GM13977 (cell line): ENCODE results near the gene ATP8B3.

Experiments used
- DNase-seq: peaks from one replicate; pipeline ENCODE4 v3.0.0; 2012; ENCODE audit warnings: low spot score
- in situ Hi-C: fragments of 300-500 bp; cut with MboI; formaldehyde crosslinking; loops from one replicate; pipeline ENCODE4 v1.12.0; 2022; ENCODE audit warnings: low sequenced_read_pairs, low pct_unique_long_range_greater_than_20kb, mixed read lengths, inconsistent platforms; ENCODE audit not compliant: unreplicated experiment
- TF ChIP-seq, protein P1 (sequence below): IDR thresholded peaks from 2 replicates; pipeline ENCODE4 v1.5.1; 2012; ENCODE audit warnings: mild to moderate bottlenecking, control low read depth; ENCODE audit not compliant: insufficient read depth; ENCODE audit errors: extremely low read depth, missing control alignments

Gene ATP8B3

DNA sequence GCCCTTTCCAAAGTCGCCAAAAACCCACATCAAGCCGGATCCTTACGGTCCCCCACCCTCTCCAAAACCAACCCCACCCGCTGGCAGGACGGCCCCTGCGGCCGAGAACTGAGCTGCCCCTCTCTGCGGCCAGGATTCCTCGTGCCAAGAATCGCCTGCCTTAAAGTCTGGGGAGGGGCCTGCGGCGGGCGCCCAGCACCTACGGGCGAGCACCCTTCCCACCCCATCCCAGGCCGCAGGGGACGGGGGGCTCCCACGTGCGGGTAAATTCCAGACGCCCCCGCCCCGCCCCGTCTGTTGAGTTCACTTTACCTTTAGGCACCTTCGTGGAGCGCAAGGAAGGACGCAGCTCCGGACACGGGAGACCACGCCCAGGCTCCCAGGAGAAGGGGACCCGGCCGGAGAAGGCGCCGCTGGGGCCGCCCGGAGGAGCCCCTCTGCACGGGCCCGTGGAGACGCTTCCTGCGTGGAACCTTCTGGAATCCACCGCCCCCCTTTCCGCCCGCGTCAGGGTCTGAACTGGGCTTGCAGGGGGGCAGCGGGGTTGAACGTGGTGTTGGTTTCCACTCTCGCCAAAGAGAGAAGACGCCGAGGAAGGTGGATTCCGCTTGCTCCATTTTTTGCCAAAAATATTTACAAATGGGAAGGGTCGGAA is 36.0 kb downstream of the ATP8B3 start:
- in situ Hi-C loops = loop anchor here (10.0 kb wide), 1 partner anchor 231 kb away; no protein-coding TSS in a partner anchor
- TF ChIP-seq, protein P1, sequence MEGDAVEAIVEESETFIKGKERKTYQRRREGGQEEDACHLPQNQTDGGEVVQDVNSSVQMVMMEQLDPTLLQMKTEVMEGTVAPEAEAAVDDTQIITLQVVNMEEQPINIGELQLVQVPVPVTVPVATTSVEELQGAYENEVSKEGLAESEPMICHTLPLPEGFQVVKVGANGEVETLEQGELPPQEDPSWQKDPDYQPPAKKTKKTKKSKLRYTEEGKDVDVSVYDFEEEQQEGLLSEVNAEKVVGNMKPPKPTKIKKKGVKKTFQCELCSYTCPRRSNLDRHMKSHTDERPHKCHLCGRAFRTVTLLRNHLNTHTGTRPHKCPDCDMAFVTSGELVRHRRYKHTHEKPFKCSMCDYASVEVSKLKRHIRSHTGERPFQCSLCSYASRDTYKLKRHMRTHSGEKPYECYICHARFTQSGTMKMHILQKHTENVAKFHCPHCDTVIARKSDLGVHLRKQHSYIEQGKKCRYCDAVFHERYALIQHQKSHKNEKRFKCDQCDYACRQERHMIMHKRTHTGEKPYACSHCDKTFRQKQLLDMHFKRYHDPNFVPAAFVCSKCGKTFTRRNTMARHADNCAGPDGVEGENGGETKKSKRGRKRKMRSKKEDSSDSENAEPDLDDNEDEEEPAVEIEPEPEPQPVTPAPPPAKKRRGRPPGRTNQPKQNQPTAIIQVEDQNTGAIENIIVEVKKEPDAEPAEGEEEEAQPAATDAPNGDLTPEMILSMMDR = no peak

DNA sequence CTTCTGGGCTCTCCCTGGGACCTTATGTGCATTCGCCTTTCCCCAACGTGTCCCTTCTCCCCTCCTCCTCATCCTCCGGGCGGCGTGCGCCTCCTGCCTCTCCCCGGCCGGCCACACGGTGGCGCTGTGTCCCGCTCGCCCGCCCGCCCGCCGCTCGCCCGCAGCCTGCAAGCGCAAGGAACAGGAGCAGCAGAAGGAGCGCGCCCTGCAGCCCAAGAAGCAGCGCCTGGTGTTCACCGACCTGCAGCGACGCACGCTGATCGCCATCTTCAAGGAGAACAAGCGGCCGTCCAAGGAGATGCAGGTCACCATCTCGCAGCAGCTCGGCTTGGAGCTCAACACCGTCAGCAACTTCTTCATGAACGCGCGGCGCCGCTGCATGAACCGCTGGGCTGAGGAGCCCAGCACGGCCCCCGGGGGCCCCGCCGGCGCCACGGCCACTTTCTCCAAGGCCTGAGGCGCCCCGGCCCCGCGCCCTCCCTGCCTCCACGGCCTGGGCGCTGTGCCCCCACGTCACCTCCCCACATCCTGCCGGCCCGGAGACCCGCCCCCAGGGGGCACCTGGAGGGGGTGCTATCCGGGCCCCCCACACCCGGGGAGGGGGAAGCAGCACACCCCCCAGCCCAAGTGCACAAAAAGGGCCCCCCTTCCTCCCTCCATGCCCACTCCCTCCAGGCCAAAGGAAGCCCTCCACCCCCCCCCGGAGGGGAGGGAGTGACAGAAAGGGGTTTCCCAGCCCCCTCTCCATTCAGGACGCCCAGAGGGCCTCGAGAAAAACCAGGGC is 36.9 kb downstream of the ATP8B3 start:
- DNase-seq = peak; percentile 43
- TF ChIP-seq, protein P1 = peak; percentile 45
- in situ Hi-C loops = loop anchor here (10.0 kb wide), 1 partner anchor 230 kb away; no protein-coding TSS in a partner anchor

More for the DNA sequence above, 36.0 kb downstream of the ATP8B3 start:
- DNase-seq = no peak

DNA sequence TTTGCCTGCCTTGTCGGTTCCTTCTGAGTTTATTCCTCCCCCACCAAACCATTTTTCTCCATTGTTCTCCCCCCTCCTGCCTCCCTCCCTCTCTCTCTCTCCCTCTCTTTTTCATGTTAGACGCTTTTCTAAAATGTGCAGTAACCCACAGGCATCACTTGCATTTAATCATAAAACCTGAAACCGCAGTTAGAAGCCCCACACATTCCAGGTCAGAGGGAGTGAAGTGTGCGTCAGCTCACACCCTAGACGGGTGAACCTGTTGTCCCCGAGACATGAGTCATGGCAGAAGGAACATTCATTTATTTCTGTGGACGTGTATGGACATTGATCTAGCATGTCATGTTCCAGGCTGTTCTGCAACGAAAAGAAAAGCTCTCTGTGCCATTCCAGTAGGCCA is 38.9 kb downstream of the ATP8B3 start:
- TF ChIP-seq, protein P1 = no peak
- in situ Hi-C loops = loop anchor here (10.0 kb wide), 1 partner anchor 228 kb away; no protein-coding TSS in a partner anchor
- DNase-seq = no peak

DNA sequence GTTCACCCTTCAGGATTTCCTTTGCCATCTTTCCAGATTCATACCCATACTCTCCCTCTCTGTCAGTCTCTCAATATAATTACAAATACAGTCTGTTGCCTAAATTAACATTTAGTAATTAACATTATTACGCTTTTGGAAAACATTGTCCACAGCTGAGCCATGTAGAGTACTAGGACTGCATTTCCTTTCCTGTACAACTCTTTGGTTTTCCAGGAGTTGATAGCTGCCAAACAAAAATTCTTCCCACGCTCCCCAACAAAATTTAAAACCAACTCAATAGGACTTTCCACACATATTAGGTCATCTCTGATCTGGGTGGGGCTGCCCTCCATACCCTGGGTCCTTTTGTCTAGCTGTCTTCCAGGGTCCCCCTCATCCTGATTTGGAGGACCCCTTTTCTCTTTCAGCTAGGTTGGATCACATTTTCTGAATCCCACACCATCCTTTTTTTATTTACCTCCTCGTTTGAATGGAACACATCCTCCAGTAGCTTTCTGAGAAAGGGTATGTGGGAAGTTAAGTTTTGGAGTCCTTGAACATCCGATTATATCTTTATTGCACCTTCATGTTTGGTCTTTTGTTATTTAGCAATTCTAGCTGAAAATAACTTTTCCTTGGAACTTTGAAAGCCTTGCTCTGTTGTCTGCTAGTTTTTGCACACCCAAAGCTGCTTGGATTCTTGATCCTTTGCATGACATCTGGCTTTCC is 41.1 kb downstream of the ATP8B3 start:
- TF ChIP-seq, protein P1 = no peak
- DNase-seq = no peak
- in situ Hi-C loops = loop anchor here (10.0 kb wide), 1 partner anchor 226 kb away; no protein-coding TSS in a partner anchor

DNA sequence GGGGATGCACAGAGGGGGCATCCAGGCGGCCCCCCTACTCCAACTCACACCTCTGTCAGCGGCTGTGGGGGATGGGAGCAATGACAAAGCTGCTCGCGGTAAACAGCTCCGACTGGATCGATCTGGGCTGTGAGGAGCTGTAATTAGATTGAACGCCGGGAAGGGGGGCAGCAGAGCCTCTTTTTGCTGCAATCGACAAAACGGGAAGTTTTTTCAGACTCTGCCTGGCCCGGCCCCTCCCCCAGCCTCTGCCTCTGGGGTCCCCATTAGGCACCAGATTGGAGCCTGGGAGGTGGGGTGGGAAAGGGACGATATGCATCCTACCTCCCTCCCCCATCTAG is 42.5 kb downstream of the ATP8B3 start:
- DNase-seq = no peak
- in situ Hi-C loops = no loop called here
- TF ChIP-seq, protein P1 = no peak

DNA sequence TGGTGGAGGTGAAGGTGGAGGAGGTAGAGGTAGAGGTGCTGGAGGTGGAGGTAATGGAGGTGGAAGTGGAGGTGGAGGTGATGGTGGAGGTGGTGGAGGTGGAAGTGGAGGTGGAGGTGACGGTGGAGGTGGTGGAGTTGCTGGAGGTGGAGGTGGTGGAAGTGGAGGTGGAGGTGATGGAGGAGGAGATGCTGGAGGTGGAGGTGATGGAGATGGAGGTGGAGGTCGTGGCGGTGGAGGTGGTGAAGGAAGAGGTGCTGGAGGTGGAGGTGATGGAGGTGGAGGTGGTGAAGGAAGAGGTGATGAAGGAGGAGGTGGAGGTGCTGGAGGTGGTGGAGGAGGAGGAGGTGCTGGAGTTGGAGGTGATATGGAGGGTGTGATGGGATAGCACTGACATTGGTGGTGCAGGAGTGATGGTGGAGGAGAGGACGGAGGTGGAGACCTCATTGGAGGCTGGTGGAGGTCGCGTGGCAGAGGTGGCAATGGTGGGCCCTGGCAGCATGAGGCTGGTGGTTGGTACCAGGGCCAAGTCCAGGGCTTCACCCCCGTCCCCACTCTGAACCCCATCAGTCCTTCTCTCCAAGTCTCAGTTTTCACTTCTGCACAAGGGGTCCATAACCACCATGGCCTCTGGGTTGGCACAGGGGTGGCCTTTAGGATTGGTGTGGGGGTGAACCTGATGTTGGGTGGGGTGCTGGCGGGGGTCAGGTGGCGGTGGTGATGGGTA is 43.0 kb downstream of the ATP8B3 start:
- no peak for DNase-seq
- TF ChIP-seq, protein P1 = no peak
- in situ Hi-C loops = no loop called here
